GM12878 (cell line): ENCODE measurements around the gene GAS2. TPM values are rescaled to one million over a fixed set of nuclear protein-coding genes. Genes with fewer than 3 reads are reported as not detected.
A peak's percentile ranks its signal among the peaks of the same experiment; 100 is the strongest.

Experiments
- ATAC-seq: fragments of 200-7000 bp; cut with Tn5 transposase; 3 replicates; pipeline ENCODE4 v1.9.1; 2020; ENCODE audit warnings: mild to moderate bottlenecking, moderate library complexity
- BruUV-seq: library from RNA; stranded (reverse); fragments of 400-500 nt; replicated peaks from 2 replicates; lab custom pipeline; 2021; lab: Mats Ljungman, UMichigan
- CTCF ChIA-PET: fragments of 300-600 bp; sonication (Branson Sonifier 250); formaldehyde crosslinking; extraction: SDS; loops from one replicate; lab custom pipeline; 2021; ENCODE audit warnings: inconsistent platforms; lab: Yijun Ruan, JAX
- POLR2A ChIA-PET: fragments of 350-600 bp; formaldehyde crosslinking; extraction: SDS; loops from one replicate; lab custom pipeline; 2021; ENCODE audit warnings: inconsistent platforms; lab: Charles Lee
- RAD21 ChIA-PET: fragments of 300-600 bp; sonication (Branson Sonifier 250); formaldehyde crosslinking; loops from one replicate; lab custom pipeline; 2023; ENCODE audit warnings: antibody characterized with exemption; ENCODE audit not compliant: unreplicated experiment; lab: Charles Lee
- SMC1A ChIA-PET: fragments of 300-600 bp; sonication (Branson Sonifier 250); formaldehyde crosslinking; loops from one replicate; lab custom pipeline; 2023; ENCODE audit not compliant: unreplicated experiment, uncharacterized antibody; lab: Charles Lee
- DNase-seq: peaks from one replicate; pipeline ENCODE4 v3.0.0-alpha.2; 2011; ENCODE audit warnings: low read depth, low spot score
- FAIRE-seq: peaks from 3 replicates; lab custom pipeline; 2011; peaks lifted over from hg19 to GRCh38; lab: Jason Lieb, UNC
- H2AFZ ChIP-seq: 2 replicates; pipeline ENCODE4 v1.6.0; 2011; ENCODE audit warnings: low read depth, low read length, control low read depth; ENCODE audit not compliant: control insufficient read depth
- H3K27ac ChIP-seq: 2 replicates; pipeline ENCODE4 v1.5.1; 2011; ENCODE audit warnings: control low read depth; ENCODE audit not compliant: control insufficient read depth, insufficient read depth
- H3K27me3 ChIP-seq, 2 experiments: replicated peaks in 1 of 2; 2 replicates each; pipeline versions ENCODE4 v1.6.0 to v1.6.1; 2011; ENCODE audit warnings: low read length in 1 of 2; ENCODE audit not compliant: control insufficient read depth in 2 of 2, insufficient read depth in 2 of 2
- H3K36me3 ChIP-seq, 2 experiments: 2 replicates each; pipeline ENCODE4 v1.5.1; 2011; ENCODE audit warnings: low read length in 1 of 2; ENCODE audit not compliant: control insufficient read depth in 2 of 2, insufficient read depth in 2 of 2
- H3K4me1 ChIP-seq: 2 replicates; pipeline ENCODE4 v1.6.1; 2011; ENCODE audit warnings: mild to moderate bottlenecking, low read length, moderate library complexity, mixed read lengths; ENCODE audit not compliant: control insufficient read depth, insufficient read depth
- H3K4me2 ChIP-seq: 2 replicates; pipeline ENCODE4 v1.6.0; 2011; ENCODE audit warnings: control low read depth; ENCODE audit not compliant: control insufficient read depth, insufficient read depth
- H3K4me3 ChIP-seq: fragments of 200-600 bp; sonication (generic); 2 replicates; pipeline ENCODE4 v1.5.1; 2016
- H3K79me2 ChIP-seq: 2 replicates; pipeline ENCODE4 v1.6.0; 2011; ENCODE audit warnings: low read length; ENCODE audit not compliant: control insufficient read depth, insufficient read depth
- H3K9ac ChIP-seq: 2 replicates; pipeline ENCODE4 v1.8.0; 2011; ENCODE audit warnings: low read length, control low read depth, mixed read lengths; ENCODE audit not compliant: control insufficient read depth, insufficient read depth
- H3K9me3 ChIP-seq: replicated peaks from 3 replicates; pipeline ENCODE4 v1.5.1; 2011; ENCODE audit warnings: mild to moderate bottlenecking, low read length; ENCODE audit not compliant: control insufficient read depth, insufficient read depth
- H4K20me1 ChIP-seq: 2 replicates; pipeline ENCODE4 v1.6.0; 2011; ENCODE audit not compliant: control insufficient read depth, insufficient read depth
- ATF7 ChIP-seq: fragments of 450-650 bp; IDR thresholded peaks from 2 replicates; pipeline ENCODE4 v1.6.1; 2016; ENCODE audit warnings: low read depth, mild to moderate bottlenecking
- CHD1 ChIP-seq: IDR thresholded peaks from 2 replicates; pipeline ENCODE4 v1.6.1; 2012; ENCODE audit warnings: low read depth, low read length, improper control_type of control experiment
- CHD4 ChIP-seq: fragments of 200-600 bp; sonication (generic); IDR thresholded peaks from 2 replicates; pipeline ENCODE4 v1.6.1; 2016; ENCODE audit warnings: mild to moderate bottlenecking
- CUX1 ChIP-seq: IDR thresholded peaks from 2 replicates; pipeline ENCODE4 v1.6.1; 2012; ENCODE audit warnings: improper control_type of control experiment, low read depth, low read length; ENCODE audit not compliant: insufficient replicate concordance
- E2F8 ChIP-seq: fragments of 450-650 bp; IDR thresholded peaks from 2 replicates; pipeline ENCODE4 v1.6.1; 2018; ENCODE audit warnings: mild to moderate bottlenecking, low read depth, moderate library complexity; ENCODE audit not compliant: partially characterized antibody
- FOXK2 ChIP-seq: fragments of 450-650 bp; IDR thresholded peaks from 2 replicates; pipeline ENCODE4 v1.6.1; 2017; ENCODE audit warnings: mild to moderate bottlenecking, moderate library complexity
- HCFC1 ChIP-seq: fragments of 150-350 bp; IDR thresholded peaks from 2 replicates; pipeline ENCODE4 v1.6.1; 2014; ENCODE audit warnings: low read length
- MAX ChIP-seq: IDR thresholded peaks from 2 replicates; pipeline ENCODE4 v1.6.1; 2012; ENCODE audit warnings: low read depth, low read length, improper control_type of control experiment
- NFYA ChIP-seq: IDR thresholded peaks from 2 replicates; pipeline ENCODE4 v1.6.1; 2011; ENCODE audit warnings: low read depth, mild to moderate bottlenecking, low read length, improper control_type of control experiment, borderline replicate concordance
- NR2C1 ChIP-seq: fragments of 450-650 bp; IDR thresholded peaks from 2 replicates; pipeline ENCODE4 v1.6.1; 2017; ENCODE audit warnings: antibody characterized with exemption, mild to moderate bottlenecking, moderate library complexity
- RUNX3 ChIP-seq: IDR thresholded peaks from 2 replicates; pipeline ENCODE4 v1.6.1; 2012; ENCODE audit warnings: low read length, inconsistent platforms
- SP1 ChIP-seq: IDR thresholded peaks from one replicate; pipeline ENCODE4 v1.6.1; 2011; ENCODE audit warnings: low read depth, low read length
- SREBF1 ChIP-seq: IDR thresholded peaks from 2 replicates; pipeline ENCODE4 v1.6.1; 2012; ENCODE audit warnings: mild to moderate bottlenecking, low read length
- TAF1 ChIP-seq: IDR thresholded peaks from 2 replicates; pipeline ENCODE4 v1.6.1; 2011; ENCODE audit warnings: mild to moderate bottlenecking, low read depth, low read length, borderline replicate concordance
- WRNIP1 ChIP-seq: IDR thresholded peaks from 2 replicates; pipeline ENCODE4 v1.6.1; 2011; ENCODE audit warnings: low read depth, low read length, improper control_type of control experiment, borderline replicate concordance
- WGBS: methylation state at CpG from one replicate; pipeline ENCODE4 v1.1.6; 2016; ENCODE audit warnings: low lambda C conversion rate; ENCODE audit not compliant: insufficient replicate concordance, insufficient coverage; ENCODE audit errors: missing lambda C conversion rate; 5-methylcytosine and 5-hydroxymethylcytosine counted together
- in situ Hi-C: fragments of 300-500 bp; cut with MboI; formaldehyde crosslinking; loops from 9 replicates; pipeline ENCODE4 v1.14.3; 2018; ENCODE audit warnings: mixed read lengths
- intact Hi-C: fragments of 100-400 bp; cut with micrococcal nuclease; formaldehyde crosslinking; loops from one replicate; pipeline ENCODE4 v1.14.2; 2022; ENCODE audit not compliant: unreplicated experiment
- polyA plus RNA-seq, 11 experiments: library from polyadenylated mRNA; depleted of rRNA in 4 of 11; unstranded in 6 of 11; stranded (reverse) in 5 of 11; fragments of >200 nt; fragmentation: Nextera tagmentation in 4 of 11; fragmentation: Illumina TruSeq in 1 of 11; extraction: Ambion mirVana in 4 of 11; extraction: Trizol in 1 of 11; gene quantifications; 1 replicate in 1 of 11; 2 replicates in 10 of 11; pipeline versions ENCODE4 v1.2.1 to v1.2.3, GENCODE V29; 2011 to 2016; ENCODE audit warnings: inconsistent platforms in 2 of 11, missing spikeins in 2 of 11, low read depth in 1 of 11
- total RNA-seq, 4 experiments: library from RNA; depleted of rRNA in 3 of 4; stranded (reverse); fragments of >200 nt in 3 of 4; fragmentation: Illumina TruSeq in 1 of 4; extraction: Trizol in 1 of 4; gene quantifications; 2 replicates each; pipeline versions ENCODE4 v1.2.1 to v1.2.3, GENCODE V29; 2013 to 2021

The GAS2 gene
- total and polyA plus RNA-seq, 10 of the 15 experiments (the other 5 are each of a cell fraction or from before 2014, with no cell fraction given) = 16.4 to 81.4 (median 26.2) TPM

GRCh38 chr11:22626573-22627239, 39.7 kb upstream of the GAS2 start:
- no TSS peak for BruUV-seq
- FAIRE-seq = no peak
- intact Hi-C loops = loop anchor here (2.0 kb wide), 2 partner anchors 160 to 202 kb away; partner anchors contain the start of gene SVIP
- H3K4me2 ChIP-seq = peak overlapping the region; percentile 96; the same call in 1 of the 2 replicates
- no peaks in the 10 kb centered on the region for H4K20me1 ChIP-seq
- DNase-seq = no peak
- ChIA-PET CTCF (interaction anchor here (1.0 to 4.7 kb wide), 7 partner anchors 31 to 161 kb away, joined by 3 to 23 read pairs (median 6); no protein-coding TSS in a partner anchor), RAD21 (interaction anchor here (0.9 to 2.9 kb wide), 7 partner anchors 30 to 161 kb away, joined by 3 to 19 read pairs (median 3); no protein-coding TSS in a partner anchor), SMC1A (interaction anchor here (0.6 to 4.0 kb wide), 12 partner anchors 10 to 168 kb away, joined by 3 to 23 read pairs (median 4); no protein-coding TSS in a partner anchor), POLR2A (interaction anchor here (0.6 to 2.4 kb wide), 9 partner anchors 15 to 203 kb away, joined by 3 to 11 read pairs (median 7); partner anchors contain the start of genes GAS2 and SVIP)
- peaks cover 16% of the 10 kb centered on the region for H3K79me2 ChIP-seq
- peak overlapping the region; percentile 90; the same call in 1 of the 2 replicates for H3K27ac ChIP-seq
- peaks cover 6% of the 10 kb centered on the region; the same call in 1 of the 2 replicates for H3K4me1 ChIP-seq
- 85% methylated on average over 14 of the region's 14 CpGs for WGBS
- no peak for ATAC-seq
- H3K36me3 ChIP-seq = no peaks in the 10 kb centered on the region
- in situ Hi-C loops = no loop called here
- no peak overlapping the region; the same call in 1 of the 2 replicates for H3K9ac ChIP-seq
- H3K27me3 ChIP-seq = no peaks in the 10 kb centered on the region
- H2AFZ ChIP-seq = peak overlapping the region; percentile 93
- peak overlapping the region; percentile 85 for H3K4me3 ChIP-seq
- no peaks in the 10 kb centered on the region; the same call in 2 of the 3 replicates for H3K9me3 ChIP-seq
- TF ChIP-seq ATF7 (no peak), E2F8 (no peak), RUNX3 (no peak), SP1 (no peak), MAX (no peak), CHD1 (no peak), CUX1 (no peak), TAF1 (no peak), CHD4 (no peak), WRNIP1 (no peak), NR2C1 (no peak), FOXK2 (no peak), HCFC1 (no peak), NFYA (no peak), SREBF1 (no peak)
